HG03103 (cell line): Measurements from ENCODE around the gene ACAT2.
A peak's percentile ranks its signal among the peaks of the same experiment; 100 is the strongest.
"Not testable (repeated sequence)": the region's sequence is repeated elsewhere in the genome, so short reads cannot be mapped to it uniquely, and the experiment has no call there.

Experiments used
- ATAC-seq: cut with Tn5 transposase; IDR thresholded peaks from one replicate; pipeline ENCODE4 v1.9.1; 2021; ENCODE audit warnings: low read depth; ENCODE audit not compliant: unreplicated experiment

The ACAT2 gene

GRCh38 chr6:159761873-159762680 lies at the start of gene ACAT2:
TSS of gene ACAT2 (plus strand) at chr6:159762045. CDS start at chr6:159762088, 43 bp downstream.
- ATAC-seq = peak; percentile 96

DNA sequence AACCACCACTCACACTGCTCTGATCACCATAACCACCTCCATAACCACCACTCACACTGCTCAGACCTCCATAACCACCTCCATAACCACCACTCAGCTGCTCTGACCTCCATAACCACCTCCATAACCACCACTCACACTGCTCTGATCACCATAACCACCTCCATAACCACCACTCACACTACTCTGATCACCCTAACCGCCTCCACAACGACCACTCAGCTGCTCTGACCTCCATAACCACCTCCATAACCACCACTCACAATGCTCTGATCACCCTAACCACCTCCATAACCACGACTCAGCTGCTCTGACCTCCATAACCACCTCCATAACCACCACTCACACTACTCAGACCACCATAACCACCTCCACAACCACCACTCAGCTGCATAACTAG lies 49.5 kb upstream of the ACAT2 start:
- ATAC-seq = not testable (repeated sequence)

DNA sequence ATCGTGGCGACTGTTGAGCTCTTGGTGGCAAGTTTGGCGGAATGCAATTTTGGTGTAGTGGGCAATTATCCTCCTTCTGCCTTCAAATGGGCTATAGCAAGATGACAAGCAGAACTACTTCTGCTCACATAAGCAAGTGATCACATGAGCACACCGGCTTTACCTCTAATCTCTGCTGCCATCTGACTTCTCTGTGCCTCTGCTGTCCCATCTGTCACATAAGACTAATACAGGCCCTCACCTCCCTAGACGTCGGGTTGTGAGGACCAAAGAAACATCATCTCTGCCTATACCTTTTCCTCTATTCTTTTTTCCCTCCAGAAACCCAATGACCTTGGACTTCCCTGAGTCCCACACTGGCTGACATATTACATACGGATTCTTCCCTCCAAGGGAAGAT lies 47.9 kb upstream of the ACAT2 start:
- no peak for ATAC-seq

GRCh38 chr6:159714404-159714803 lies 47.4 kb upstream of the ACAT2 start:
- ATAC-seq = no peak

- no peak for ATAC-seq
Measured at GRCh38 chr6:159715166-159715565, 46.7 kb upstream of the ACAT2 start.

- no peak for ATAC-seq
Measured at GRCh38 chr6:159715605-159716004, 46.2 kb upstream of the ACAT2 start.

DNA sequence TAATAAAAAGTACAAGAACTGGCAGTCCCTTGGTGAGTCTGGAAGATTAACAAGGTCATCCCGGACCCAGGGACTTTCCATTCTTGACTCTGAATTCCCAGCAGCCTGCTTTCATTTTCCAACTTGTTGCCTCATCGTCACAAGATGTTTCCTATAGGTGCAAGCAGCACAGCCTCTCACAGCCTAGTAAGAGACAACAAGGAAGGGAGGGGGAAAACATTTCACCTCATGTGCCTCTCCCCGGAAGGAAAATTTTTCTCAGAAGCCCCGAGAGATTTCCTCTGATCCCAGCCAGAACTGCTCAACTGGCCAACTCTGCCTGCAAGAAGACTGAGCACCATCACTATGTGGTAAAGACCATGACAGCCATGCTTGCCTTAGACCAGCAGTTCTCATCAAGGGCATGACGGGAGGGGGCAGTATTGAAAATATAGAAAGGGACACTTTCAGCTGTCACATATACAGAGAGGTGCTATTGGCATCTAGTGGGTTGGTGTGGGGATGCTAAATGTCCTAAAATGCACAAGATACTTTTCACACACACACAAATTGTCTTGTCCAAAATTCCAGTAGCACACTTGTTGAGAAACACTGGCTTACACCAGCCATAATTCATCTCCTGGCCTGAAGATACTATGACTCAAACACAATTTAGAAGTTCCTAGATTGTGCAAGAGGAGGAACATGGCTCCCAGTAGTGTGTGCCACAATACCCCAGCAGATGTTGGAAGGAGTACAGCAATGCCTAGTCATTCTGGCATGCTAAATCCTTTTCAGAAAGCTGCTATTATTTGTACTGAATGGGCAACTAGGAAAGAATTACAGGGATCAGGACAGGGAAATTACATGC lies 45.4 kb upstream of the ACAT2 start:
- no peak for ATAC-seq

DNA sequence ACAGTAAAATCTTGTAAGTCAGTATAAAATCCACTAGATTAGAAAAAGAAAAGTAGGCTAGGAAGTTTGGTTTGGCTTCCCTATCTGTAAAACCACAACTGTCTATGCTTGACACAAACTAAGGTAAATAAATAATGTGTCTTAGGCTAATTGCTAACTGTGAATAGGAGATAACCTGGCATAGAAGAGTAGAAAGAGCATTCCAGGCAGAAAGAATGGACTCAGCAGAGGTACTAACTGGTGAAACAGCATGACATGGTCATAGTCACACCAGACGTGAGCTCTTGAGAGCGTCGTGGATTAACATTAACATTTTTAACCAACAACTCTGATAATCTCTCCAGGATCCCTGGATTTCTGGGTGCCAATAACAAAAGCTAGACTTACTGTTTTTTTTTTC lies 43.2 kb upstream of the ACAT2 start:
- ATAC-seq = no peak

GRCh38 chr6:159719287-159719686 lies 42.6 kb upstream of the ACAT2 start:
- ATAC-seq = no peak

DNA sequence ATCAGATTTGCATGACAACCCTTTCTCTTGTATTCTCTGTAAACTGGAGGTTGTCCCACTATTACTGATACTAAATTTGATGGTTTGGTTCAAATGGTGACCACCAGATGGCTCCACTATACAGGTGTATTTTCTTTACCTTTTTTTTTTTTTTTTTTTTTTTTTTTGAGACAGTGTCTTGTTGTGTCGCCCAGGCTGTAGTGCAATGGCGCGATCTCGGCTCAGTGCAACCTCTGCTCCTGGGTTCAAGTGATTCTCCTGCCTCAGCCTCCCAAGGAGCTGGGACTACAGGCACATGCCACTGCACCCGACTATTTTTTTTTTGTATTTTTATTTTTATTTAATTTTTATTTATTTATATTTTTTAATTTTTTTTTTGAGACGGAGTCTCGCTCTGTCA lies 41.1 kb upstream of the ACAT2 start:
- no peak for ATAC-seq

DNA sequence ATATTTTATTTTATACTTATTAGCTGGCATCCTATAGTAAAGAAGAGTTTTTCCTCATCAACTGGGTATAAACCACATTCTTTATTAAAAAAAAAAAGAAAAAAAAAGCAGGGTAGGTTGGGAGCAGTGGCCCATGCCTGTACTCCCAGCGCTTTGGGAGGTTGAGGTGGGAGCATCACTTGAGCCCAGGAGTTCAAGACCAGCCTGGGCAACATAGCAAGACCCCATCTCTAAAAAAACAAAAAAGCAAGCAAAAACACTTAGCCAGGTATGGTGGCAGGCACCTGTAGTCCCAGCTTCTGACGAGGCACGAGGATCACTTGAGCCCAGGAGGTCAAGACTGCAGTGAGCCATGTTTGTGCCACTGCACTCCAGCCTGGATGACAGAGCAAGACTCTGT lies 39.9 kb upstream of the ACAT2 start:
- ATAC-seq = not testable (repeated sequence)

- ATAC-seq = no peak
Measured at GRCh38 chr6:159722655-159723054, 39.2 kb upstream of the ACAT2 start.

DNA sequence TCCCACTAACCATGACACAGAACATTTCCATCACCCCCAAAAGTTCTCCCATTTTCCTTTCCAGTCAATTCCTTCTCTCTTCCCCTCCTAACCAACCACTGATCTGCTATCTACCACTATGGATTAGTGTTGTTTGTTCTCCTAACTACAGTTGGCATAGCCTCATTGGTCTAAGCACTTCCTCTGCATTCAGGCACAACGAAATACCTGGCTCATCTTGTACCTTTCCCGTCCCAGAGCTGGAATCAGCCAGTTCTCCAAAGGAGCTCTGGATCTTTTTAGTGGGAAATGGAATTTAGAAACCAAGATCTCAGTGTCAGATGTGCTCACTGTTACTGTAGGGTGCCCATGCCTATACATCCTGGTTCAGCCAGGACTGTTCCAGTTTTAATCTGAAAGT lies 38.6 kb upstream of the ACAT2 start:
- ATAC-seq = no peak

- no peak for ATAC-seq
Measured at GRCh38 chr6:159724778-159725177, 37.1 kb upstream of the ACAT2 start.

DNA sequence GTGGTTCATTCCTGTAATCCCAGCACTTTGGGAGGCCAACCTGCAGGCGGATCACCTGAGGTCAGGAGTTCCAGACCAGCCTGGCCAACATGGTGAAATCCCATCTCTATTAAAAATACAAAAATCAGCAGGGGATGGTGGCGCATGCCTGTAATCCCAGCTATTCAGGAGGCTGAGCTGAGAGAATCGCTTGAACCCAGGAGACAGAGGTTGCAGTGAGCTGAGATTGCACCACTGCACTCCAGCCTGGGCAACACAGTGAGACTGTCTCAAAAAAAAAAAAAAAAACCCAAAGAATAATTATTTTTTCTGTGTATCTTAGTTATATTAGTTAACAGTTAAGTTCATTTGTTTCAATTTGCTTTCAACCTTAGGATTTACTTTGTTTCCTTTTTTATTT lies 36.6 kb upstream of the ACAT2 start:
- not testable (repeated sequence) for ATAC-seq

DNA sequence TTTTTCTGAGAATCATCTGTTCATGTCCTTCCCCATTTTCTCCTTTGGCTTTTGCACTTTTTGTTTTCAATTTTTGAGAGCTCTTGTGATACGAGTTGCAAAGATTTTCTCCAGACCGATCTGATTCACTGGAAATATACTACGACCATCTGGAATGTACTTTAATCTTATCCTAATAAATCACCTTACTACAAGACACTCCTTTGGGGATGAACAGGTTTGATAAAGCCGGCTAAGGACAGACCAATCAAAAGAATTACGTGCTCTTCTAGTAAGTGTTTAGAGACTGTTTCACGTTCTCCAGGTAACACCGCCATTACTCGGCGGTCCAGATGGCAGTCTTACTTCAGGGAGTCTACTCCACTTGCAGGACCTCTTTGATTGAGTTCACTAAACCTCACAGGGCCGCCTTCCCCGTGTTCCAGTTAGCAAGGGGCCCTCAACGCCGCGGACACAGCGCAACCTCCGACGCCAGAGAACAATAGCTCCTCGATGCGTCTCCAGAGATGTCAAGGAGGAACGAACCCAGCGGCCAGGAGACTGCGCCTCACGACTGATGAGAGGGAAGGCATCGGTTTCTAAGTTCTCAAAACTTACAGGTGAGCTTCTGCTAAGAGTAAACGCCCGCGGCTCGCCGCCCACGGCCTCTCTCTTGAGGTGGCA lies 35.5 kb upstream of the ACAT2 start:
- ATAC-seq = no peak

- peak; percentile 70 for ATAC-seq
Measured at GRCh38 chr6:159726918-159727716, 34.7 kb upstream of the ACAT2 start, which contains the start of gene WTAP. TSS of gene WTAP (plus strand) at chr6:159727506. CDS start at chr6:159736266, 8,760 bp downstream.

GRCh38 chr6:159727717-159728445 lies 34.0 kb upstream of the ACAT2 start:
- peak; percentile 26 for ATAC-seq

GRCh38 chr6:159728531-159728964 lies 33.3 kb upstream of the ACAT2 start:
- no peak for ATAC-seq
